K562 (cell line): ENCODE data around the gene WDR90. TPM values are rescaled to one million over a fixed set of nuclear protein-coding genes. Genes with fewer than 3 reads are reported as not detected.

Experiments
- CCNT2 ChIP-seq: IDR thresholded peaks from 2 replicates; pipeline ENCODE4 v1.6.1; 2011; ENCODE audit warnings: borderline replicate concordance, low read depth, mild to moderate bottlenecking, moderate library complexity, mixed read lengths, low read length; ENCODE audit not compliant: insufficient read length; ENCODE audit errors: extremely low read depth
- CHD2 ChIP-seq: IDR thresholded peaks from 2 replicates; pipeline ENCODE4 v1.6.1; 2011; ENCODE audit warnings: low read depth, low read length
- ILK ChIP-seq: fragments of 450-650 bp; IDR thresholded peaks from 2 replicates; pipeline ENCODE4 v1.6.1; 2016; ENCODE audit warnings: missing genetic modification characterization, low read depth, mild to moderate bottlenecking, missing compliant biosample characterization, moderate library complexity, borderline replicate concordance
- NEUROD1 ChIP-seq: fragments of 150-350 bp; IDR thresholded peaks from 2 replicates; pipeline ENCODE4 v1.6.1; 2014; ENCODE audit warnings: borderline replicate concordance, low read length, low read depth; ENCODE audit not compliant: partially characterized antibody
- NFRKB ChIP-seq: fragments of 450-650 bp; IDR thresholded peaks from 2 replicates; pipeline ENCODE4 v1.6.1; 2016; ENCODE audit warnings: low read depth
- TOE1 ChIP-seq, 2 experiments: fragments of 450-650 bp in 1 of 2; sonication (generic) in 1 of 2; formaldehyde crosslinking in 1 of 2; IDR thresholded peaks; 2 replicates each; pipeline versions ENCODE4 v1.7.1 to v1.8.0; 2016 to 2022; ENCODE audit warnings: borderline replicate concordance in 2 of 2, mild to moderate bottlenecking in 2 of 2, antibody characterized with exemption in 1 of 2, inconsistent platforms in 1 of 2, low read depth in 1 of 2, missing genetic modification reagents in 1 of 2, moderate library complexity in 1 of 2
- U2AF2 ChIP-seq: fragments of 200-400 bp; formaldehyde crosslinking; optimal IDR thresholded peaks from 2 replicates; pipeline ENCODE3; 2017; ENCODE audit warnings: low read depth, mild to moderate bottlenecking, low read length
- ZNF140 ChIP-seq: fragments of 250-450 bp; sonication (Bioruptor Pico); IDR thresholded peaks from 2 replicates; pipeline ENCODE4 v1.8.0; 2021; ENCODE audit warnings: moderate library complexity, mild to moderate bottlenecking, inconsistent platforms
- ZNF175 ChIP-seq: fragments of 200-800 bp; sonication (Bioruptor generic); IDR thresholded peaks from 2 replicates; pipeline ENCODE4 v1.6.1; 2016; ENCODE audit warnings: low read depth, mild to moderate bottlenecking, missing genetic modification characterization, missing compliant biosample characterization
- ZNF184 ChIP-seq: sonication (generic); formaldehyde crosslinking; IDR thresholded peaks from 2 replicates; pipeline ENCODE4 v1.5.0; 2020; ENCODE audit warnings: missing genetic modification reagents
- ZNF75A ChIP-seq: fragments of 450-650 bp; formaldehyde crosslinking; IDR thresholded peaks from 2 replicates; pipeline ENCODE4 v1.4.0; 2020; ENCODE audit warnings: mild to moderate bottlenecking
- ZNF830 ChIP-seq: fragments of 250-450 bp; sonication (Bioruptor Pico); IDR thresholded peaks from 2 replicates; pipeline ENCODE4 v1.5.0; 2021; ENCODE audit warnings: mild to moderate bottlenecking
- polyA plus RNA-seq, 8 experiments: library from polyadenylated mRNA; depleted of rRNA in 4 of 8; stranded (reverse) in 5 of 8; unstranded in 3 of 8; fragments of >200 nt; fragmentation: Nextera tagmentation in 2 of 8; fragmentation: Illumina TruSeq in 1 of 8; extraction: Ambion mirVana in 2 of 8; extraction: Trizol in 1 of 8; gene quantifications; 2 replicates each; pipeline versions ENCODE4 v1.2.1 to v1.2.3, GENCODE V29; 2011 to 2014; ENCODE audit warnings: inconsistent platforms in 1 of 8, missing spikeins in 1 of 8
- total RNA-seq, 7 experiments: library from RNA; depleted of rRNA in 6 of 7; stranded (reverse); fragments of >200 nt in 6 of 7; fragmentation: Illumina TruSeq in 2 of 7; extraction: Trizol in 2 of 7; gene quantifications; 2 replicates each; pipeline versions ENCODE4 v1.2.1 to v1.2.3, GENCODE V29; 2011 to 2021; ENCODE audit warnings: low replicate concordance in 1 of 7
- TF ChIP-seq, protein P1 (sequence below): fragments of 450-650 bp; IDR thresholded peaks from 2 replicates; pipeline ENCODE4 v1.6.1; 2018; ENCODE audit warnings: mild to moderate bottlenecking, low read depth; ENCODE audit not compliant: partially characterized antibody
- TF ChIP-seq, protein P2 (sequence below): sonication (generic); IDR thresholded peaks from 2 replicates; pipeline ENCODE4 v1.6.1; 2016
- TF ChIP-seq, protein P3 (sequence below): sonication (generic); formaldehyde crosslinking; IDR thresholded peaks from 2 replicates; pipeline ENCODE4 v1.8.0; 2022; ENCODE audit warnings: missing genetic modification reagents, mild to moderate bottlenecking, moderate library complexity, borderline replicate concordance
- TF ChIP-seq, protein P4 (sequence below): conservative IDR thresholded peaks from 2 replicates; pipeline ENCODE4 v1.6.1; 2011; ENCODE audit warnings: low read depth, mild to moderate bottlenecking, low read length; ENCODE audit not compliant: control insufficient read depth
- TF ChIP-seq, protein P5 (sequence below), 2 experiments: fragments of 450-650 bp in 1 of 2; sonication (generic) in 1 of 2; formaldehyde crosslinking; conservative IDR thresholded peaks; 2 replicates each; pipeline versions ENCODE4 v1.4.0 to v1.8.1; 2020 to 2022; ENCODE audit warnings: mild to moderate bottlenecking in 1 of 2, missing genetic modification reagents in 1 of 2
- TF ChIP-seq, protein P6 (sequence below): fragments of 450-650 bp; IDR thresholded peaks from 2 replicates; pipeline ENCODE4 v1.7.0; 2016; ENCODE audit warnings: borderline replicate concordance

The WDR90 gene
- total and polyA plus RNA-seq, 9 of the 15 experiments (the other 6 are each of a cell fraction or from before 2014, with no cell fraction given), result 0.44 to 12.6 (median 3.3) TPM

DNA sequence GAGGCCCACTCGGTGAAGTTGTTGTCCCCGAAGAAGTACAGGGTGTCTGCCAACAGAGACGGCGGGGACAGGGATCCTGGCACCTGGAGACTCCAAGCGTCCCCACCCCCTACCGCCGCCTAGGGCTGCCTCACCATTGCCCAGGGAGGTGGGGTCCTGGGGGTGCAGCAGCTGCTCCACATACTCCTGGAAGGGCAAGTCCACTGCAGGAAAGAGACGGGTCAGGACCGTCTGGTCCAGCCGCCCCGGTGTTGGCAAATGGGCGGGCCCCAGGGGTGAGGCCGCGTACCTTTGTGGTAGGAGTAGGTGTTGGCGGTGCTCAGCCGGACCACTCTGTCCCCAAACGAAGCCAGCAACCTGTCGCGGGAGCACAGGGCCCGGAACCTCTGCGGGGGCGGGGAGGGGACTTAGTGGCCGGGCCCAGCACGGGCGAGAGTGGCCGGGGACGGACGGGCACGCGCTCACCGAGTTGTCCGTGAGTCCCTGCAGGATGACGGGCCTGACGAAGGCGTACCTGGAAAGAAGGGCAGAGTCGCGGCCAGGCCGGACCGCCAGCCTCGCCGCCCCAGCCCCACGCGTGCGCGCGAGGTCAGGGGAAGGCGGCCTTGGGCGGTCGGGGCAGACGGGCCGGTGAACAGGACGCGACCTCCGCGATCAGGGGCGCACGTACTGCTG is 34.4 kb downstream of the WDR90 start (continued):
- TF ChIP-seq, protein P1, sequence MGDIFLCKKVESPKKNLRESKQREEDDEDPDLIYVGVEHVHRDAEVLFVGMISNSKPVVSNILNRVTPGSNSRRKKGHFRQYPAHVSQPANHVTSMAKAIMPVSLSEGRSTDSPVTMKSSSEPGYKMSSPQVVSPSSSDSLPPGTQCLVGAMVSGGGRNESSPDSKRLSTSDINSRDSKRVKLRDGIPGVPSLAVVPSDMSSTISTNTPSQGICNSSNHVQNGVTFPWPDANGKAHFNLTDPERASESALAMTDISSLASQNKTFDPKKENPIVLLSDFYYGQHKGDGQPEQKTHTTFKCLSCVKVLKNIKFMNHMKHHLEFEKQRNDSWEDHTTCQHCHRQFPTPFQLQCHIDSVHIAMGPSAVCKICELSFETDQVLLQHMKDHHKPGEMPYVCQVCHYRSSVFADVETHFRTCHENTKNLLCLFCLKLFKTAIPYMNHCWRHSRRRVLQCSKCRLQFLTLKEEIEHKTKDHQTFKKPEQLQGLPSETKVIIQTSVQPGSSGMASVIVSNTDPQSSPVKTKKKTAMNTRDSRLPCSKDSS, result no peak
- TF ChIP-seq, protein P2, sequence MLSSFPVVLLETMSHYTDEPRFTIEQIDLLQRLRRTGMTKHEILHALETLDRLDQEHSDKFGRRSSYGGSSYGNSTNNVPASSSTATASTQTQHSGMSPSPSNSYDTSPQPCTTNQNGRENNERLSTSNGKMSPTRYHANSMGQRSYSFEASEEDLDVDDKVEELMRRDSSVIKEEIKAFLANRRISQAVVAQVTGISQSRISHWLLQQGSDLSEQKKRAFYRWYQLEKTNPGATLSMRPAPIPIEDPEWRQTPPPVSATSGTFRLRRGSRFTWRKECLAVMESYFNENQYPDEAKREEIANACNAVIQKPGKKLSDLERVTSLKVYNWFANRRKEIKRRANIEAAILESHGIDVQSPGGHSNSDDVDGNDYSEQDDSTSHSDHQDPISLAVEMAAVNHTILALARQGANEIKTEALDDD, result no peak
- TF ChIP-seq, protein P3, sequence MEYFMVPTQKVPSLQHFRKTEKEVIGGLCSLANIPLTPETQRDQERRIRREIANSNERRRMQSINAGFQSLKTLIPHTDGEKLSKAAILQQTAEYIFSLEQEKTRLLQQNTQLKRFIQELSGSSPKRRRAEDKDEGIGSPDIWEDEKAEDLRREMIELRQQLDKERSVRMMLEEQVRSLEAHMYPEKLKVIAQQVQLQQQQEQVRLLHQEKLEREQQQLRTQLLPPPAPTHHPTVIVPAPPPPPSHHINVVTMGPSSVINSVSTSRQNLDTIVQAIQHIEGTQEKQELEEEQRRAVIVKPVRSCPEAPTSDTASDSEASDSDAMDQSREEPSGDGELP (CRISPR knock-in tag), result 0 out of 2 replicates have a peak, but pooled peaks have one; percentile 45
- TF ChIP-seq NEUROD1, result no peak
- no peak for TF ChIP-seq ZNF175
- TF ChIP-seq ZNF830 (CRISPR knock-in tag), result peak; percentile 89; the same call in 1 of the 2 replicates
- TF ChIP-seq CCNT2, result no peak
- no peak for TF ChIP-seq ZNF184 (CRISPR knock-in tag)
- TF ChIP-seq, protein P4, sequence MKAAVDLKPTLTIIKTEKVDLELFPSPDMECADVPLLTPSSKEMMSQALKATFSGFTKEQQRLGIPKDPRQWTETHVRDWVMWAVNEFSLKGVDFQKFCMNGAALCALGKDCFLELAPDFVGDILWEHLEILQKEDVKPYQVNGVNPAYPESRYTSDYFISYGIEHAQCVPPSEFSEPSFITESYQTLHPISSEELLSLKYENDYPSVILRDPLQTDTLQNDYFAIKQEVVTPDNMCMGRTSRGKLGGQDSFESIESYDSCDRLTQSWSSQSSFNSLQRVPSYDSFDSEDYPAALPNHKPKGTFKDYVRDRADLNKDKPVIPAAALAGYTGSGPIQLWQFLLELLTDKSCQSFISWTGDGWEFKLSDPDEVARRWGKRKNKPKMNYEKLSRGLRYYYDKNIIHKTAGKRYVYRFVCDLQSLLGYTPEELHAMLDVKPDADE, result no peak
- no peak for TF ChIP-seq ZNF75A (CRISPR knock-in tag)
- TF ChIP-seq, protein P5, sequence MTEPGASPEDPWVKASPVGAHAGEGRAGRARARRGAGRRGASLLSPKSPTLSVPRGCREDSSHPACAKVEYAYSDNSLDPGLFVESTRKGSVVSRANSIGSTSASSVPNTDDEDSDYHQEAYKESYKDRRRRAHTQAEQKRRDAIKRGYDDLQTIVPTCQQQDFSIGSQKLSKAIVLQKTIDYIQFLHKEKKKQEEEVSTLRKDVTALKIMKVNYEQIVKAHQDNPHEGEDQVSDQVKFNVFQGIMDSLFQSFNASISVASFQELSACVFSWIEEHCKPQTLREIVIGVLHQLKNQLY (CRISPR knock-in tag; conservative IDR thresholded peaks at IDR 0.05), result no peak
- no peak for TF ChIP-seq NFRKB
- TF ChIP-seq, protein P6, sequence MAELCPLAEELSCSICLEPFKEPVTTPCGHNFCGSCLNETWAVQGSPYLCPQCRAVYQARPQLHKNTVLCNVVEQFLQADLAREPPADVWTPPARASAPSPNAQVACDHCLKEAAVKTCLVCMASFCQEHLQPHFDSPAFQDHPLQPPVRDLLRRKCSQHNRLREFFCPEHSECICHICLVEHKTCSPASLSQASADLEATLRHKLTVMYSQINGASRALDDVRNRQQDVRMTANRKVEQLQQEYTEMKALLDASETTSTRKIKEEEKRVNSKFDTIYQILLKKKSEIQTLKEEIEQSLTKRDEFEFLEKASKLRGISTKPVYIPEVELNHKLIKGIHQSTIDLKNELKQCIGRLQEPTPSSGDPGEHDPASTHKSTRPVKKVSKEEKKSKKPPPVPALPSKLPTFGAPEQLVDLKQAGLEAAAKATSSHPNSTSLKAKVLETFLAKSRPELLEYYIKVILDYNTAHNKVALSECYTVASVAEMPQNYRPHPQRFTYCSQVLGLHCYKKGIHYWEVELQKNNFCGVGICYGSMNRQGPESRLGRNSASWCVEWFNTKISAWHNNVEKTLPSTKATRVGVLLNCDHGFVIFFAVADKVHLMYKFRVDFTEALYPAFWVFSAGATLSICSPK, result no peak
- TF ChIP-seq ILK (tag), result no peak
- TF ChIP-seq CHD2, result peak; percentile 59; the same call in 1 of the 2 replicates
- TF ChIP-seq U2AF2, result no peak
- TF ChIP-seq TOE1 (IDR thresholded peaks at IDR 0.05; ENCODE audit: borderline replicate concordance), result no peak
- TF ChIP-seq TOE1 (CRISPR knock-in tag; IDR thresholded peaks at IDR 0.05; ENCODE audit: borderline replicate concordance, low read depth), result no peak
- no peak for TF ChIP-seq ZNF140
